Measurements from ENCODE around the gene FBN3.

The FBN3 gene

DNA sequence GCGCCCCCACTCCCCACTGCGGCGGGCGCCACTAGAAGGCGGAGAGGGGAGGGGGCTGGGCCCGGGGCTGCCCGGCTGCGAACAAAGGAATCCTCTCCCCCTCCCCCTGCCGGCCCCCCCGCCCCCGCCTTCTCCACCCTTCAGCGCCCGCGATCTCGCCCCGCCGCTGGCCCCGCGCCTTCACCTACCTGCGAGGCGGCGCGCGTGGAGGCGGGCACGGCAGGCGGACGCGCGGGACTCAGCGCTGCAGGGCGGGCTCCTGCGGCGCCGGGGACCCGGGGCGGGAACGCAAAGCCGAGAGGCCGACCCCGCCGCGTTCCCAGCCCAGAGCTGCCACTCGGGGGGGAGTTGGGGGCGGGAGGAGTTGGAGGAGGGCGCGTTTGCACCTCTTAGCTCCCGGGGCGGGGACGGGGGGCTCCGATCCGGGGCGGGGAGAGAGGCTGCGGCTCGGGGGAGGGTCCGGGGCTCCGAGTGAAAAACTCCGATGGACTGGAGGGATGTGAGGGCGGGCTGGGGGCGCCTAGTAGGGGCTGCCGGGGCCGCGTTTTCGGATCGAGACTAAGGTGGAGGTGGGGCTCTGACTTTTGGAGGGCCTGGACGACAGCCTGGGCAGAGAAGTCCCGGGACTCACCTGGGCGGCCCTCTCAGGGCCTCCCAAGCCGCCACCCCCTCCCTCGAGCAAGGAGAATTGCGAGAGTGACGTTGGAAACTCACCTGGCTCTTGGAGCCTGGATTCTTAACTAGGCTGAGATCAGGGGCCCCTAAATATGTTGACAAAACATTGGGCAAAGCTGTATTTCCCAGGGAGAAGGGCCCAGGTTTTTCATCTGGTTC is at the start of gene FBN3:
Gene FBN3 (minus strand): TSS at position 332 of the 834 bp plus-strand sequence. CDS start 2,112 bp downstream, outside the sequence.
- H3K36me3 ChIP-seq (ENCODE audit: insufficient read depth, low read length): no peaks in the 10 kb centered on the region
- no peaks in the 10 kb centered on the region for H3K9me3 ChIP-seq (ENCODE audit: low read depth, low read length)
- H3K27ac ChIP-seq: 0 out of 2 replicates have a peak within 1 kb of the TSS, but pooled peaks have one; percentile 21
- peak within 1 kb of the TSS; percentile 80 for H3K9ac ChIP-seq (ENCODE audit: insufficient read length)
- H3K4me3 ChIP-seq: peak within 1 kb of the TSS; percentile 84
- TF ChIP-seq POLR2AphosphoS5 (IDR thresholded peaks at IDR 0.05; ENCODE audit: borderline replicate concordance, low read depth, low read length): no peak
- TF ChIP-seq EZH2 (IDR thresholded peaks at IDR 0.05): no peak
- TF ChIP-seq FOXP2 (optimal IDR thresholded peaks at IDR 0.05; ENCODE audit: control extremely low read depth, extremely low read length, insufficient read depth): no peak
- DNase-seq (ENCODE audit: low read depth, low spot score): no peak

DNA sequence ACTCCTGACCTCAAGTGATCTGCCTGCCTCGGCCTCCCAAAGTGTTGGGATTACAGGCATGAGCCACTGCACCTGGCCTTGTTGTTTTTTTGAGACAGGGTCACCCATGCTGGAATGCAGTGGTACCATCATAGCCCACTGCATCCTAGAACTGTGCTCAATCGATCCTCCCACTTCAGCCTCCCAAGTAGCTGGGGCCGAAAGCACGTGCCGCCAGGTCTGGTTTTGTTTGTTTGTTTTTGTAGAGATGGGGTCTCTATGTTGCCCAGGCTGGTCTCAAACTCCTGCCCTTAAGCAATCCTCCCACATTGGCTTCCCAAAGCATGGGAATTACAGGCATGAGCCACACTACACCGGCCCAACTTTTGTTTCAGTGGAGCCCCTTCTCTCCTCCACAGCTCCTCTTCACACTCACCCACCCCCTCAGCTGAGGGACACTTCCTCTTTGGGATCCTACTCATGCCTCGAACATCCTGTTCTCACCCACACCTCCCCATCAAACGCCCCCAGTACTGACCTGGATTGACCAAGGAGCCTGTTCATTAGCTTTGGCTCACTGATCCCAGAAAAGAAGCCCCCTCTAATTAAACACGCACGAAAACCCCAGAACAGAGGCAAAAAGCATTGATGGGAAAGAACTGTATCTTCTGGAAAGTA is 47.0 kb upstream of the FBN3 start:
- no peak for TF ChIP-seq EZH2 (IDR thresholded peaks at IDR 0.05)
- TF ChIP-seq FOXP2 (optimal IDR thresholded peaks at IDR 0.05; ENCODE audit: control extremely low read depth, extremely low read length, insufficient read depth): no peak
- no peak for TF ChIP-seq POLR2AphosphoS5 (IDR thresholded peaks at IDR 0.05; ENCODE audit: borderline replicate concordance, low read depth, low read length)
- no peaks in the 10 kb centered on the region for H3K36me3 ChIP-seq (ENCODE audit: insufficient read depth, low read length)
- H3K9me3 ChIP-seq (ENCODE audit: low read depth, low read length): no peaks in the 10 kb centered on the region
- no peak overlapping the region for H3K27ac ChIP-seq
- H3K4me3 ChIP-seq: no peak overlapping the region
- DNase-seq (ENCODE audit: low read depth, low spot score): no peak
- no peak overlapping the region for H3K9ac ChIP-seq (ENCODE audit: insufficient read length)

GRCh38 chr19:8194528-8195267 is 45.3 kb upstream of the FBN3 start:
- Histone ChIP-seq H3K27ac (no peak overlapping the region), H3K9ac (ENCODE audit: insufficient read length) (no peak overlapping the region)
- no peak for DNase-seq (ENCODE audit: low read depth, low spot score)

DNA sequence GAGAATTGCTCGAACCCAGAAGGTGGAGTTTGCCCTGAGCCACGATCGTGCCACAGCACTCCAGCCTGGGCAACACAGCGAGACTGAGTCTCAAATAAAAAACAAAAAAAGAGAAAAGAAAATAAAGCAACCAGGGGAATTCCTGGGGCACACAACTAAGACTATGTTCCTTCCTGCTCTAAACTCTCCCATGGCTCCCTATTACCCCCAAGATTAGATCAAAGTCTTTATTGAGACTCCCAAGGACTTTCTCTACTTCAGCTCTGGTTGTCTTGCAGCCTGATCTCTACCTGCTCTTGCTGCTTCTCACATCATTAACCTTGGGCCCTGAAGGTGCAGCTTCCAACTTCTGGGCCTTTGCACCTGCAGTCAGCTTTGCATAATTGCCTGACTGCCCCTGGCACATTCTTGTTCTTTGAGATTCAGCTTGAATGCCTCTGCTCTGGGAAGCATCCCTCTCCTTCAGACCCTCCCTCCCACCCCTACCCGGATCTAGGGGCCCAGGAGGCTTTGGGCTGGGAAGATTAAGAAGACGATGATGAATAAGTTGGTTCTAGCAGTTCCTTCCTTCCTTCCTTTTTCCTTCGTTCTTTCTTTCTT is 42.9 kb upstream of the FBN3 start:
- Histone ChIP-seq H3K27ac (no peak overlapping the region), H3K9me3 (ENCODE audit: low read depth, low read length) (no peaks in the 10 kb centered on the region), H3K9ac (ENCODE audit: insufficient read length) (no peak overlapping the region), H3K36me3 (ENCODE audit: insufficient read depth, low read length) (no peaks in the 10 kb centered on the region), H3K4me3 (no peak overlapping the region)
- TF ChIP-seq POLR2AphosphoS5 (IDR thresholded peaks at IDR 0.05; ENCODE audit: borderline replicate concordance, low read depth, low read length): no peak
- no peak for TF ChIP-seq FOXP2 (optimal IDR thresholded peaks at IDR 0.05; ENCODE audit: control extremely low read depth, extremely low read length, insufficient read depth)
- TF ChIP-seq EZH2 (IDR thresholded peaks at IDR 0.05): no peak
- no peak for DNase-seq (ENCODE audit: low read depth, low spot score)

More at GRCh38 chr19:8194528-8195267, 45.3 kb upstream of the FBN3 start:
- no peak overlapping the region for H3K4me3 ChIP-seq
- TF ChIP-seq EZH2 (IDR thresholded peaks at IDR 0.05) (no peak), POLR2AphosphoS5 (IDR thresholded peaks at IDR 0.05; ENCODE audit: borderline replicate concordance, low read depth, low read length) (no peak), FOXP2 (optimal IDR thresholded peaks at IDR 0.05; ENCODE audit: control extremely low read depth, extremely low read length, insufficient read depth) (no peak)
- H3K36me3 ChIP-seq (ENCODE audit: insufficient read depth, low read length): no peaks in the 10 kb centered on the region
- no peaks in the 10 kb centered on the region for H3K9me3 ChIP-seq (ENCODE audit: low read depth, low read length)

GRCh38 chr19:8185343-8186068 is 36.1 kb upstream of the FBN3 start:
- Histone ChIP-seq H3K9me3 (ENCODE audit: low read depth, low read length) (no peaks in the 10 kb centered on the region), H3K4me3 (no peak overlapping the region), H3K36me3 (ENCODE audit: insufficient read depth, low read length) (no peaks in the 10 kb centered on the region), H3K9ac (ENCODE audit: insufficient read length) (no peak overlapping the region), H3K27ac (no peak overlapping the region)
- TF ChIP-seq EZH2 (IDR thresholded peaks at IDR 0.05) (no peak), FOXP2 (optimal IDR thresholded peaks at IDR 0.05; ENCODE audit: control extremely low read depth, extremely low read length, insufficient read depth) (no peak), POLR2AphosphoS5 (IDR thresholded peaks at IDR 0.05; ENCODE audit: borderline replicate concordance, low read depth, low read length) (no peak)
- no peak for DNase-seq (ENCODE audit: low read depth, low spot score)

DNA sequence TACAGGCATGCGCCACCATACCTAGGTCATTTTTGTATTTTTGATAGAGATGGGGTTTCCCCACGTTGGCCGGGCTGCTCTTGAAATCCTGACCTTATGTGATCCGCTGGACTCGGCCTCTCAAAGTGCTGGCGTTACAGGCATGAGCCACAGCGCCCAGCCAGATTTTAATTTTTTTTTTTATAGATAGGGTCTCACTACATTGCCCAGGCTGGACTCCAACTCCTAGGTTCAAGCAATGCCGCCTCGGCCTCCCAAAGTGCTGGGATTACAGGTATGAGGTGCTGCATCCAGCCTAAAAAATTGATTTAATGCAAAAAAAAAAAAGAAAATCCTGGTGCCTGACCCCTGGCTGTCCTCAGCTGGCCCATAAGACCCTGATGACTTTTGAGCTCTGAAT is 34.9 kb upstream of the FBN3 start:
- Histone ChIP-seq H3K9me3 (ENCODE audit: low read depth, low read length) (no peaks in the 10 kb centered on the region), H3K4me3 (no peak overlapping the region), H3K36me3 (ENCODE audit: insufficient read depth, low read length) (no peaks in the 10 kb centered on the region), H3K9ac (ENCODE audit: insufficient read length) (no peak overlapping the region), H3K27ac (no peak overlapping the region)
- no peak for DNase-seq (ENCODE audit: low read depth, low spot score)
- TF ChIP-seq POLR2AphosphoS5 (IDR thresholded peaks at IDR 0.05; ENCODE audit: borderline replicate concordance, low read depth, low read length): no peak
- no peak for TF ChIP-seq EZH2 (IDR thresholded peaks at IDR 0.05)
- TF ChIP-seq FOXP2 (optimal IDR thresholded peaks at IDR 0.05; ENCODE audit: control extremely low read depth, extremely low read length, insufficient read depth): no peak

- Histone ChIP-seq H3K9ac (ENCODE audit: insufficient read length) (no peak overlapping the region), H3K27ac (no peak overlapping the region), H3K9me3 (ENCODE audit: low read depth, low read length) (no peaks in the 10 kb centered on the region), H3K4me3 (no peak overlapping the region), H3K36me3 (ENCODE audit: insufficient read depth, low read length) (no peaks in the 10 kb centered on the region)
- no peak for TF ChIP-seq POLR2AphosphoS5 (IDR thresholded peaks at IDR 0.05; ENCODE audit: borderline replicate concordance, low read depth, low read length)
- TF ChIP-seq EZH2 (IDR thresholded peaks at IDR 0.05): no peak
- TF ChIP-seq FOXP2 (optimal IDR thresholded peaks at IDR 0.05; ENCODE audit: control extremely low read depth, extremely low read length, insufficient read depth): no peak
- no peak for DNase-seq (ENCODE audit: low read depth, low spot score)
These were observed 30.6 kb upstream of the FBN3 start for GRCh38 chr19:8180018-8180417.
